Bronchial epithelial cell (primary cell): ENCODE results near the gene CERKL. TPM values are rescaled to one million over a fixed set of nuclear protein-coding genes. Genes with fewer than 3 reads are reported as not detected.

Experiments used
- DNase-seq: peaks from one replicate; pipeline ENCODE4 v3.0.0-alpha.2; 2010; ENCODE audit warnings: low read depth
- FAIRE-seq: peaks from 2 replicates; lab custom pipeline; 2011; peaks lifted over from hg19 to GRCh38; lab: Jason Lieb, UNC
- H3K27me3 ChIP-seq: 2 replicates; pipeline ENCODE4 v1.5.1; 2011; ENCODE audit warnings: low read length; ENCODE audit not compliant: control insufficient read depth, insufficient read depth
- H3K36me3 ChIP-seq: 2 replicates; pipeline ENCODE4 v1.5.1; 2011; ENCODE audit warnings: low read length; ENCODE audit not compliant: control insufficient read depth, insufficient read depth
- H3K4me3 ChIP-seq: 2 replicates; pipeline ENCODE4 v1.5.1; 2011; ENCODE audit warnings: mild to moderate bottlenecking, low read depth, low read length, control low read depth
- total RNA-seq: library from RNA; depleted of rRNA; stranded (reverse); fragments of >200 nt; gene quantifications from 2 replicates; pipeline ENCODE4 v1.2.1, GENCODE V29; 2014
- TF ChIP-seq, protein P1 (sequence below): IDR thresholded peaks from 2 replicates; pipeline ENCODE4 v1.5.1; 2011; ENCODE audit warnings: mild to moderate bottlenecking, moderate library complexity, low read length, control low read depth, inconsistent platforms; ENCODE audit not compliant: insufficient read depth, severe bottlenecking

The CERKL gene
- total RNA-seq, 1 donor from 2014 or later: not detected

DNA sequence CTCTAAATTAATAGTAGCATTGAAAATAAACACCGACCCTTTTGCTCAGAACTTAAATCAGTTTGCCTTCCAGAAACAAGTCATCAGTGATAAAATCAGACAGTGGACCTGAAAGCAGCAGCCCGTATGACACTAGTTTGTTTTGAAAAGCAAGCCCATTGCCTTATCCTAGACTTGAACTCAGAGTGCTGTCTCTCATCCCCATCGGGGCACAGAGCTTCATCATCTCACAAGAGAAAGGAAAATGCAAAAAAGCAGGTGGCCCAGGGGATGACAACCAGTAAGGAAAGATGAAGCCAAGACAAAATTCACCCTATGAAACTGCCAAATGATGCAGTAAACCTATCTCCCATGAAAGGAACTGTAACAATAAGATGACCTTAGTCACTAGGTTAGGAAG, 71.2 kb downstream of the CERKL start:
- Histone ChIP-seq H3K36me3 (no peaks in the 10 kb centered on the region), H3K27me3 (no peaks in the 10 kb centered on the region), H3K4me3 (no peak overlapping the region)
- DNase-seq: no peak
- FAIRE-seq: no peak
- TF ChIP-seq, protein P1, sequence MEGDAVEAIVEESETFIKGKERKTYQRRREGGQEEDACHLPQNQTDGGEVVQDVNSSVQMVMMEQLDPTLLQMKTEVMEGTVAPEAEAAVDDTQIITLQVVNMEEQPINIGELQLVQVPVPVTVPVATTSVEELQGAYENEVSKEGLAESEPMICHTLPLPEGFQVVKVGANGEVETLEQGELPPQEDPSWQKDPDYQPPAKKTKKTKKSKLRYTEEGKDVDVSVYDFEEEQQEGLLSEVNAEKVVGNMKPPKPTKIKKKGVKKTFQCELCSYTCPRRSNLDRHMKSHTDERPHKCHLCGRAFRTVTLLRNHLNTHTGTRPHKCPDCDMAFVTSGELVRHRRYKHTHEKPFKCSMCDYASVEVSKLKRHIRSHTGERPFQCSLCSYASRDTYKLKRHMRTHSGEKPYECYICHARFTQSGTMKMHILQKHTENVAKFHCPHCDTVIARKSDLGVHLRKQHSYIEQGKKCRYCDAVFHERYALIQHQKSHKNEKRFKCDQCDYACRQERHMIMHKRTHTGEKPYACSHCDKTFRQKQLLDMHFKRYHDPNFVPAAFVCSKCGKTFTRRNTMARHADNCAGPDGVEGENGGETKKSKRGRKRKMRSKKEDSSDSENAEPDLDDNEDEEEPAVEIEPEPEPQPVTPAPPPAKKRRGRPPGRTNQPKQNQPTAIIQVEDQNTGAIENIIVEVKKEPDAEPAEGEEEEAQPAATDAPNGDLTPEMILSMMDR: no peak

DNA sequence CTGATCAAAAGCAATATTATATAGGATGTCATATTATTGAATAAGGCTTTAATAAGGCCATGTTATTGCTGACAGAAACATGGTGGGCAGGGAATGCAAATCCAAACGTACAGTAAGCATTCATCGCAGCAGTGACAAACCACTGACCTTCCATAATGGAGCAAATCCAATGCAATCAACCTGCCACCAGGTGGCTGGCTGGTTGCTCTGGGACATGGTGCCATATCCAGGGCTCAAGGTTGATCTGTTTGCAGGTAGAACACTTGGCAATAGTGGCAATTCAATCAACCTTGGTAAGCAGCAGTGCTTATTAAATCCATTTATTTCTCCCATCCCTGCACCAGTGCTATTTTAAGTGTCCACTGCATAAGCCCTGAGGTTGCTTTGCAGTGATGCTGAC, 75.4 kb downstream of the CERKL start:
- Histone ChIP-seq H3K27me3 (no peaks in the 10 kb centered on the region), H3K36me3 (no peaks in the 10 kb centered on the region), H3K4me3 (no peak overlapping the region)
- DNase-seq (peak; percentile 4), FAIRE-seq (no peak)
- TF ChIP-seq, protein P1: peak; percentile 50

DNA sequence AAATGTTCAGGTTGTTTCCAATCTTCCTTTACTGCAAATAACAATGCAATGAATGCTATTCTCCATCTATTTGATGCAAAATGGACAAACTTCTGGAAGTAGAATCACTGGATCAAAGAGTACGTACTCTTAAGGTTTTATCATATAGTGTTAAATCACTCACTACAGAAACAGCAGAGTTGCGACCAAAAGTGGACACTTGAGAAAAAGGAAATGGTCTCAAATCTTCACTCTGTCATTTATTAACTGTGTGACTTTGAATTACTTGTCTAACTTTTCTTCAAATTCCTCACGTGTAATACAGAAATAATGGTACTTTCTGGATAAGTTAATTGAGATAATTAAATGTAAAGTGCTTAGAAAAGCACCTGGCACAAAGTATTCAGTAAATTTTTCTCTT, 78.1 kb downstream of the CERKL start:
- TF ChIP-seq, protein P1: no peak
- DNase-seq (no peak), FAIRE-seq (no peak)
- Histone ChIP-seq H3K27me3 (no peaks in the 10 kb centered on the region), H3K4me3 (no peak overlapping the region), H3K36me3 (no peaks in the 10 kb centered on the region)

DNA sequence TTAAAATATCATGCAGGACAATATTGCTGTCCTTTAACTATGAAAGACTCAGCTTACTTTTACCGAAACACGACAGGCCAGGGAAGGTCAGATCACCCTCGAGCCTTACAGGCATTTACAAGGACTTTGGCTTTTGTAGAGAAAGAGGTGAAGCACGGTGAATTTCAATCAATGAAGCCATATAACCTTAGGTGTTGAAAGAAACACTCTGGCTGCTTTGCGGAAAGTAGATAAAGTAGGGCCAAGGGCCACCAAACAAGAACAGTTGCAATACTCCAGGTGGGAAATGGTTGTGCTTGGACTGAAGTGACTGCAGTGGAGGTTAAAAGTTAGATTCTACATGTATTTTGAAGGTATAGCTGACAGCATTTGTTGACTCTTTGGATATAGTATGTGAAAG, 80.5 kb downstream of the CERKL start:
- Histone ChIP-seq H3K4me3 (no peak overlapping the region), H3K36me3 (no peaks in the 10 kb centered on the region), H3K27me3 (no peaks in the 10 kb centered on the region)
- no peak for DNase-seq
- TF ChIP-seq, protein P1: no peak
- no peak for FAIRE-seq

DNA sequence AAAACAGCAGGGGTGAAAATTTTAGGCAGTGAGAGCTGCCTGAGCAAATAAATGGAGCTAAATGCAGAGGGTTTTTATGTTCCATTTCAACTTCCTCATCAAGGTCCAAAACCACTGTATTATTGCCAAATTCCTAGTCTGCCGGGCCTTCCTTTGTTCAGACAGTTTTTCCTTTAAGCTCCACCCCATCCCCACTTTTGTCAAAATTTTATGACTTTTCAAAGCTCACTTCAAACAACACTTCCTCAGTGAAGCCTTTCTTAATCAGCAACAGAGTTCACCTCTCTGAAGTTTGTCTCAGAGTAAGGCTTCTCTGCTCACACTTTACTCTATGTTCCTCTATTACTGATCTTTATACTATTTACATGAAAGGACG, 81.3 kb downstream of the CERKL start:
- TF ChIP-seq, protein P1: no peak
- Histone ChIP-seq H3K4me3 (no peak overlapping the region), H3K36me3 (no peaks in the 10 kb centered on the region), H3K27me3 (no peaks in the 10 kb centered on the region)
- FAIRE-seq: no peak
- DNase-seq: peak; percentile 1

DNA sequence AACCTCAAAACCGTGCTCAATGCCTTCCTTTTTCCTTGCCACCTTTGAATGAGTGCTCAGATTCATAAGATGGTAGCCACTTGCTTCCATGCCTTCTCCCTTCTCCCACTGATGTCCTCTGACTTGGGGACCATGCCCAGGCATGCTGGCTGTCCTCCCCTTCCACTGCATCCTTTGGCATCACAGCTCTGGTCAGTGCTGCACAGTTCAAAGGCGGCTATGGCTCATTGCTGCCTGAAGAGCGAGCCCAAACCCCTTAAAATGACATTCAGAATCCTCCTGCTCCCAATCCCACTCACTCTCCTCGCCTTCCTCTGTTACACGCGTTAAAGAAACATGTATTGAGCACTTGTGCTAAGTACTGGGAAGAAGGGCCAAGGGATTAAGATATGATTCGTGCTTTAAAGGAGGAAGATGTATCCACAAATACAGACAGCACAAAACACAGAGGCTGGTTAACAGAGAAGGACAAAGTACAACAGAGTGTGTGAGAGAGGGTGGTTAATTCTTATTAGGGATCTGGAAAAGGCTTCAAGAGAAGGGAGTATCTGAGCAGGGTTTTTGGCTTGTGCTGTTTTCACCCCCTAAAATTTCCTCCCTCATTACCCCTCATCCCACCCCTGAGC, 81.8 kb downstream of the CERKL start:
- Histone ChIP-seq H3K27me3 (no peaks in the 10 kb centered on the region), H3K4me3 (no peak overlapping the region), H3K36me3 (no peaks in the 10 kb centered on the region)
- FAIRE-seq (peak; percentile 99), DNase-seq (peak; percentile 3)
- TF ChIP-seq, protein P1: no peak
